ENCODE results near the gene EXOC3. TPM values are rescaled to one million over a fixed set of nuclear protein-coding genes. Genes with fewer than 3 reads are reported as not detected.

Gene EXOC3
- total RNA-seq, 1 donor from 2014 or later: 19.2 TPM

DNA sequence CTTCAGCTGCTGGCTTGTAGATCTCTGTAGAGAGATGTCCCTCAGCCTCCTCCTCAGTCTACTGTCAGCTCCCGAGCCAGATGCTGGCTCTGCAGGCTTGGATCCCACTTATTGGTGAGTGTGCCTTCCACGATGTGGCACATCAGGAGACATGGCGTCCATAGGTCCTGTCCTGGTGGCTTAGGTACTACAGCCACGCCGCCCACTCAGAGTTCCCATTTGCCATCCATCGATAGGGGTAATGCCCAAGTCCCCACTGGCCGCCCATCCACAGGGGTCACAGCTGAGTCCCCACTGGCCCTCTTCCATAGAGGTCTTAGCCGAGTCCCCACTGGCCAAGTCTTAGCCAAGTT is 17.3 kb downstream of the EXOC3 start:
- no peaks in the 10 kb centered on the region for H3K36me3 ChIP-seq
- no peaks in the 10 kb centered on the region for H3K79me2 ChIP-seq (ENCODE audit: low read depth)
- peaks cover 31% of the 10 kb centered on the region for H3K36me3 Mint-ChIP-seq
- H3K4me3 Mint-ChIP-seq: no peak overlapping the region
- H3K9me3 ChIP-seq (ENCODE audit: low read depth): no peaks in the 10 kb centered on the region
- H3K9ac ChIP-seq: no peak overlapping the region
- no peak overlapping the region for H3K4me2 ChIP-seq
- H3K27ac ChIP-seq: no peak overlapping the region
- H3K4me1 ChIP-seq: no peaks in the 10 kb centered on the region
- H2AFZ ChIP-seq (replicated peaks): no peak overlapping the region
- no peaks in the 10 kb centered on the region for H3K27me3 ChIP-seq
- TF ChIP-seq EZH2 (IDR thresholded peaks at IDR 0.05) (no peak), CTCF (IDR thresholded peaks at IDR 0.05) (no peak), EZH2phosphoT487 (IDR thresholded peaks at IDR 0.05) (no peak)
- H3K9me3 Mint-ChIP-seq: no peaks in the 10 kb centered on the region
- H3F3A ChIP-seq (ENCODE audit: low read depth): no peaks in the 10 kb centered on the region
- H3K4me1 Mint-ChIP-seq: no peaks in the 10 kb centered on the region
- DNase-seq (ENCODE audit: low spot score): no peak
- H3K4me3 ChIP-seq: no peak overlapping the region
- peaks cover under 1% of the 10 kb centered on the region for H4K20me1 ChIP-seq (ENCODE audit: low read depth)
- H3K27me3 Mint-ChIP-seq (ENCODE audit: insufficient read depth, low read depth): peaks cover 4% of the 10 kb centered on the region
- no peak overlapping the region for H3K27ac Mint-ChIP-seq

- Mint-ChIP-seq H3K27me3 (ENCODE audit: insufficient read depth, low read depth) (peaks cover 2% of the 10 kb centered on the region), H3K27ac (no peak overlapping the region)
- H3K36me3 ChIP-seq: no peaks in the 10 kb centered on the region
Measured at GRCh38 chr5:462051-462481, 19.1 kb downstream of the EXOC3 start.

GRCh38 chr5:463301-463700 is 20.3 kb downstream of the EXOC3 start:
- Mint-ChIP-seq H3K27me3 (ENCODE audit: insufficient read depth, low read depth) (peaks cover 2% of the 10 kb centered on the region), H3K27ac (no peak overlapping the region), H3K9me3 (no peaks in the 10 kb centered on the region), H3K4me1 (no peaks in the 10 kb centered on the region), H3K36me3 (peaks cover 23% of the 10 kb centered on the region), H3K4me3 (no peak overlapping the region)
- Histone ChIP-seq H3K4me1 (no peaks in the 10 kb centered on the region), H3K4me2 (no peak overlapping the region), H3K4me3 (no peak overlapping the region), H3K36me3 (no peaks in the 10 kb centered on the region), H3F3A (ENCODE audit: low read depth) (no peaks in the 10 kb centered on the region), H3K27ac (no peak overlapping the region), H3K9ac (no peak overlapping the region), H2AFZ (replicated peaks) (no peak overlapping the region), H4K20me1 (ENCODE audit: low read depth) (no peaks in the 10 kb centered on the region), H3K79me2 (ENCODE audit: low read depth) (no peaks in the 10 kb centered on the region), H3K27me3 (no peaks in the 10 kb centered on the region), H3K9me3 (ENCODE audit: low read depth) (no peaks in the 10 kb centered on the region)
- DNase-seq (ENCODE audit: low spot score): no peak
- no peak for TF ChIP-seq CTCF (IDR thresholded peaks at IDR 0.05)
- TF ChIP-seq EZH2phosphoT487 (IDR thresholded peaks at IDR 0.05): no peak
- TF ChIP-seq EZH2 (IDR thresholded peaks at IDR 0.05): no peak

More at GRCh38 chr5:462051-462481, 19.1 kb downstream of the EXOC3 start:
- Histone ChIP-seq H3F3A (ENCODE audit: low read depth) (no peaks in the 10 kb centered on the region), H3K4me3 (no peak overlapping the region), H3K4me2 (no peak overlapping the region), H3K9me3 (ENCODE audit: low read depth) (no peaks in the 10 kb centered on the region), H3K27ac (no peak overlapping the region), H3K79me2 (ENCODE audit: low read depth) (no peaks in the 10 kb centered on the region), H4K20me1 (ENCODE audit: low read depth) (no peaks in the 10 kb centered on the region), H3K27me3 (no peaks in the 10 kb centered on the region), H3K9ac (no peak overlapping the region), H2AFZ (replicated peaks) (no peak overlapping the region), H3K4me1 (no peaks in the 10 kb centered on the region)
- no peak for DNase-seq (ENCODE audit: low spot score)
- no peaks in the 10 kb centered on the region for H3K9me3 Mint-ChIP-seq
- no peak for TF ChIP-seq EZH2phosphoT487 (IDR thresholded peaks at IDR 0.05)
- TF ChIP-seq CTCF (IDR thresholded peaks at IDR 0.05): no peak
- TF ChIP-seq EZH2 (IDR thresholded peaks at IDR 0.05): no peak
- H3K4me1 Mint-ChIP-seq: no peaks in the 10 kb centered on the region
- peaks cover 25% of the 10 kb centered on the region for H3K36me3 Mint-ChIP-seq
- no peak overlapping the region for H3K4me3 Mint-ChIP-seq

All from neural progenitor cell (in vitro differentiated cells).